ENCODE results near the gene MS4A15.
"Not testable (repeated sequence)": the region's sequence is repeated elsewhere in the genome, so short reads cannot be mapped to it uniquely, and the experiment has no call there.

The MS4A15 gene

GRCh38 chr11:60814112-60814511, 57.4 kb downstream of the MS4A15 start:
- DNase-seq (ENCODE audit: insufficient read length, low spot score) (no peak), FAIRE-seq (no peak)
- no peak for TF ChIP-seq POLR2A (IDR thresholded peaks at IDR 0.05; ENCODE audit: low read depth, low read length)

- FAIRE-seq: no peak
- no peak for TF ChIP-seq POLR2A (IDR thresholded peaks at IDR 0.05; ENCODE audit: low read depth, low read length)
- no peak for DNase-seq (ENCODE audit: insufficient read length, low spot score)
Observed at GRCh38 chr11:60816590-60817157, 60.0 kb downstream of the MS4A15 start.

GRCh38 chr11:60818057-60818456, 61.4 kb downstream of the MS4A15 start:
- DNase-seq (ENCODE audit: insufficient read length, low spot score) (no peak), FAIRE-seq (no peak)
- no peak for TF ChIP-seq POLR2A (IDR thresholded peaks at IDR 0.05; ENCODE audit: low read depth, low read length)

GRCh38 chr11:60821827-60822599, 65.3 kb downstream of the MS4A15 start:
- no peak for TF ChIP-seq POLR2A (IDR thresholded peaks at IDR 0.05; ENCODE audit: low read depth, low read length)
- DNase-seq (ENCODE audit: insufficient read length, low spot score) (no peak), FAIRE-seq (no peak)

- DNase-seq (ENCODE audit: insufficient read length, low spot score); FAIRE-seq: not testable (repeated sequence)
Observed at GRCh38 chr11:60823745-60824306, 67.2 kb downstream of the MS4A15 start.

- FAIRE-seq: no peak
- TF ChIP-seq POLR2A (IDR thresholded peaks at IDR 0.05; ENCODE audit: low read depth, low read length): no peak
- DNase-seq (ENCODE audit: insufficient read length, low spot score): no peak
Observed at GRCh38 chr11:60825118-60825517, 68.5 kb downstream of the MS4A15 start.

- DNase-seq (ENCODE audit: insufficient read length, low spot score) (no peak), FAIRE-seq (no peak)
- no peak for TF ChIP-seq POLR2A (IDR thresholded peaks at IDR 0.05; ENCODE audit: low read depth, low read length)
Observed at GRCh38 chr11:60825790-60826189, 69.1 kb downstream of the MS4A15 start.
